K562 (cell line): ENCODE measurements around the gene OR56B4. TPM values are rescaled to one million over a fixed set of nuclear protein-coding genes. Genes with fewer than 3 reads are reported as not detected.

Experiments used
- ATAC-seq: fragments of 200-7000 bp; cut with Tn5 transposase; 3 replicates; pipeline ENCODE4 v1.9.1; 2020; ENCODE audit warnings: moderate library complexity
- BruUV-seq: library from RNA; stranded (reverse); fragments of 400-500 nt; replicated peaks from 2 replicates; lab custom pipeline; 2021; lab: Mats Ljungman, UMichigan
- CTCF ChIA-PET: fragments of 300-600 bp; formaldehyde crosslinking; extraction: SDS; loops from one replicate; lab custom pipeline; 2021; ENCODE audit warnings: low intra/inter-chr PET ratio; lab: Yijun Ruan, JAX
- POLR2A ChIA-PET: fragments of 300-600, 350-650 bp; sonication (Branson Sonifier 250); formaldehyde crosslinking; extraction: SDS; loops from one replicate; lab custom pipeline; 2021; ENCODE audit warnings: antibody characterized with exemption, inconsistent platforms; lab: Yijun Ruan, JAX
- DNase-seq, 4 experiments: peaks; one replicate each; pipeline versions ENCODE4 v3.0.0 to v3.0.0-alpha.2; 2011 to 2018; ENCODE audit warnings: low spot score in 3 of 4, mixed read lengths in 3 of 4; ENCODE audit errors: extremely low read depth in 1 of 4
- FAIRE-seq: peaks from 2 replicates; lab custom pipeline; 2011; peaks lifted over from hg19 to GRCh38; lab: Jason Lieb, UNC
- H2AFZ ChIP-seq: 2 replicates; pipeline ENCODE4 v1.6.0; 2011; ENCODE audit warnings: low read depth, low read length, control low read depth, inconsistent platforms
- H3K27ac ChIP-seq: fragments of 200-600 bp; 3 replicates; pipeline ENCODE4 v1.8.0; 2011; ENCODE audit warnings: low read depth, mild to moderate bottlenecking, control low read depth, inconsistent platforms, low read length, moderate library complexity, mixed read lengths; ENCODE audit errors: extremely low read depth
- H3K27me3 ChIP-seq, 2 experiments: fragments of 300-600 bp in 1 of 2; 2 replicates in 1 of 2; 3 replicates in 1 of 2; pipeline versions ENCODE4 v1.6.0 to v1.8.0; 2011; ENCODE audit warnings: inconsistent platforms in 2 of 2, low read length in 2 of 2, mild to moderate bottlenecking in 1 of 2, mixed read lengths in 1 of 2, moderate library complexity in 1 of 2; ENCODE audit not compliant: control insufficient read depth in 2 of 2, insufficient read depth in 2 of 2
- H3K36me3 ChIP-seq: fragments of 300-600 bp; 3 replicates; pipeline ENCODE4 v1.8.0; 2011; ENCODE audit warnings: mild to moderate bottlenecking, low read length, inconsistent platforms; ENCODE audit not compliant: control insufficient read depth, insufficient read depth
- H3K4me1 ChIP-seq, 2 experiments: fragments of 200-600 bp in 1 of 2; replicated peaks in 1 of 2; 2 replicates in 1 of 2; 3 replicates in 1 of 2; pipeline versions ENCODE4 v1.5.1 to v1.8.0; 2011; ENCODE audit warnings: inconsistent platforms in 2 of 2, low read length in 2 of 2, mild to moderate bottlenecking in 1 of 2, mixed read lengths in 1 of 2, moderate library complexity in 1 of 2; ENCODE audit not compliant: control insufficient read depth in 2 of 2, insufficient read depth in 2 of 2
- H3K4me2 ChIP-seq: 2 replicates; pipeline ENCODE4 v1.6.1; 2011; ENCODE audit warnings: low read length, control low read depth, inconsistent platforms, mixed read lengths; ENCODE audit not compliant: insufficient read depth
- H3K4me3 ChIP-seq: fragments of 200-600 bp; sonication (generic), shearing (Covaris generic); 2 replicates; pipeline ENCODE4 v1.5.1; 2016; ENCODE audit warnings: control low read depth, inconsistent platforms
- H3K79me2 ChIP-seq: fragments of 200-600 bp; 3 replicates; pipeline ENCODE4 v1.8.0; 2011; ENCODE audit warnings: low read length, inconsistent platforms; ENCODE audit not compliant: control insufficient read depth, insufficient read depth
- H3K9ac ChIP-seq, 2 experiments: 2 replicates each; pipeline versions ENCODE4 v1.6.0 to v1.6.1; 2011; ENCODE audit warnings: low read depth in 2 of 2, low read length in 2 of 2, control low read depth in 1 of 2, inconsistent platforms in 1 of 2, mild to moderate bottlenecking in 1 of 2, mixed read lengths in 1 of 2; ENCODE audit not compliant: insufficient read depth in 1 of 2
- H3K9me1 ChIP-seq: one replicate; pipeline ENCODE4 v1.6.0; 2011; ENCODE audit warnings: inconsistent platforms, mild to moderate bottlenecking, low read length, moderate library complexity; ENCODE audit not compliant: control insufficient read depth, insufficient read depth
- H3K9me3 ChIP-seq: replicated peaks from 2 replicates; pipeline ENCODE4 v1.5.1; 2011; ENCODE audit warnings: low read depth, low read length, inconsistent platforms; ENCODE audit not compliant: control insufficient read depth, insufficient read depth
- H4K20me1 ChIP-seq: replicated peaks from 2 replicates; pipeline ENCODE4 v1.6.1; 2011; ENCODE audit warnings: low read length, inconsistent platforms, mixed read lengths; ENCODE audit not compliant: control insufficient read depth, insufficient read depth
- RAD51 ChIP-seq: fragments of 450-650 bp; IDR thresholded peaks from 2 replicates; pipeline ENCODE4 v1.7.1; 2016; ENCODE audit warnings: low read depth, mild to moderate bottlenecking, borderline replicate concordance
- TFE3 ChIP-seq: fragments of 450-650 bp; formaldehyde crosslinking; IDR thresholded peaks from 2 replicates; pipeline ENCODE4 v1.4.0; 2020; ENCODE audit warnings: mild to moderate bottlenecking, mixed read lengths
- ZNF263 ChIP-seq: sonication (generic); formaldehyde crosslinking; IDR thresholded peaks from 2 replicates; pipeline ENCODE4 v1.8.0; 2022; ENCODE audit warnings: mild to moderate bottlenecking, missing genetic modification reagents, borderline replicate concordance
- WGBS: fragments of 100-300 bp; shearing (Covaris generic); methylation state at CpG from one replicate; pipeline ENCODE4 v1.1.6; 2016; ENCODE audit warnings: low coverage, mixed read lengths; ENCODE audit not compliant: insufficient coverage; ENCODE audit errors: missing lambda C conversion rate; 5-methylcytosine and 5-hydroxymethylcytosine counted together
- in situ Hi-C: fragments of 300-500 bp; cut with MboI; formaldehyde crosslinking; loops from 4 replicates; pipeline ENCODE4 v1.15.0; 2018; ENCODE audit warnings: inconsistent platforms, mixed read lengths
- intact Hi-C: fragments of 100-400 bp; cut with micrococcal nuclease; formaldehyde crosslinking; loops from 2 replicates; pipeline ENCODE4 v1.14.2; 2022
- polyA plus RNA-seq, 8 experiments: library from polyadenylated mRNA; depleted of rRNA in 4 of 8; stranded (reverse) in 5 of 8; unstranded in 3 of 8; fragments of >200 nt; fragmentation: Nextera tagmentation in 2 of 8; fragmentation: Illumina TruSeq in 1 of 8; extraction: Ambion mirVana in 2 of 8; extraction: Trizol in 1 of 8; gene quantifications; 2 replicates each; pipeline versions ENCODE4 v1.2.1 to v1.2.3, GENCODE V29; 2011 to 2014; ENCODE audit warnings: inconsistent platforms in 1 of 8, missing spikeins in 1 of 8
- total RNA-seq, 7 experiments: library from RNA; depleted of rRNA in 6 of 7; stranded (reverse); fragments of >200 nt in 6 of 7; fragmentation: Illumina TruSeq in 2 of 7; extraction: Trizol in 2 of 7; gene quantifications; 2 replicates each; pipeline versions ENCODE4 v1.2.1 to v1.2.3, GENCODE V29; 2011 to 2021; ENCODE audit warnings: low replicate concordance in 1 of 7
- TF ChIP-seq, protein P1 (sequence below): IDR thresholded peaks from 3 replicates; pipeline ENCODE4 v1.6.1; 2011; ENCODE audit warnings: borderline replicate concordance, mild to moderate bottlenecking; ENCODE audit not compliant: insufficient read length, insufficient read depth

Gene OR56B4
- total and polyA plus RNA-seq, 9 of the 15 experiments (the other 6 are each of a cell fraction or from before 2014, with no cell fraction given): 0.07 TPM; not detected in 8

DNA sequence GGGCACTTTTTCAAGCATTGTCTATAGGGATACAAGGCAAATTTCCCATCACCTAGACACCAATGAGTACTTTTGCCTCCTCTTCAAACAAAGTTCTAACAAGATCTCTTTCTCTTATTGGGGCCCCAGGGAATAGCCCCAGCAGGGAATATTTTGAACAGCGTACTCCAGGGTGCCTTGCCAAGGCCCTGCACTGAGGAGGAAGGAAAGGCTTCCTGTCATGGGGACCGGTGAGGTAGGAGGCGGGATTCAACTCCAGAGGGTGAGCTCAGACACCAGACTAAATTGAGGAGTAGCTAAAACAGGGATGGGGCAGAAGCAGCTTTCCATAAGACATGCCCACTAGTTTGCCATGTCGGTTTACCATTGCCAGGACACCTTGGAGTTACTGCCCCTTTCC is 28.0 kb upstream of the OR56B4 start (continued):
- TF ChIP-seq, protein P1, sequence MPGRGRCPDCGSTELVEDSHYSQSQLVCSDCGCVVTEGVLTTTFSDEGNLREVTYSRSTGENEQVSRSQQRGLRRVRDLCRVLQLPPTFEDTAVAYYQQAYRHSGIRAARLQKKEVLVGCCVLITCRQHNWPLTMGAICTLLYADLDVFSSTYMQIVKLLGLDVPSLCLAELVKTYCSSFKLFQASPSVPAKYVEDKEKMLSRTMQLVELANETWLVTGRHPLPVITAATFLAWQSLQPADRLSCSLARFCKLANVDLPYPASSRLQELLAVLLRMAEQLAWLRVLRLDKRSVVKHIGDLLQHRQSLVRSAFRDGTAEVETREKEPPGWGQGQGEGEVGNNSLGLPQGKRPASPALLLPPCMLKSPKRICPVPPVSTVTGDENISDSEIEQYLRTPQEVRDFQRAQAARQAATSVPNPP: no peak

GRCh38 chr11:6083129-6083528 is 24.4 kb upstream of the OR56B4 start:
- no peak overlapping the region for H3K4me2 ChIP-seq
- H3K27ac ChIP-seq: no peak overlapping the region
- no peaks in the 10 kb centered on the region for H3K27me3 ChIP-seq
- peak; percentile 32; the same call in 1 of the 2 replicates for TF ChIP-seq RAD51
- TF ChIP-seq ZNF263 (CRISPR knock-in tag): no peak
- TF ChIP-seq TFE3 (CRISPR knock-in tag): peak; percentile 55
- H3K9me3 ChIP-seq: no peaks in the 10 kb centered on the region
- no TSS peak for BruUV-seq
- H4K20me1 ChIP-seq: no peaks in the 10 kb centered on the region
- no peak overlapping the region for H2AFZ ChIP-seq
- H3K9me1 ChIP-seq: no peaks in the 10 kb centered on the region
- in situ Hi-C loops: no loop called here
- ChIA-PET CTCF (no interaction called here), POLR2A (interaction anchor here (0.6 to 0.7 kb wide), 2 partner anchors 13 to 43 kb away, joined by 3 read pairs; no protein-coding TSS in a partner anchor)
- intact Hi-C loops: no loop called here
- 3% methylated on average over 2 of the region's 2 CpGs for WGBS
- FAIRE-seq: no peak
- no peak overlapping the region for H3K9ac ChIP-seq
- no peaks in the 10 kb centered on the region for H3K36me3 ChIP-seq
- no peaks in the 10 kb centered on the region for H3K79me2 ChIP-seq
- no peak for ATAC-seq
- H3K4me1 ChIP-seq: no peaks in the 10 kb centered on the region
- no peak overlapping the region for H3K4me3 ChIP-seq
- DNase-seq: no peak
